ENCODE measurements around the gene JARID2. TPM values are rescaled to one million over a fixed set of nuclear protein-coding genes. Genes with fewer than 3 reads are reported as not detected.

JARID2 gene
- total RNA-seq, 4 donors from 2014 or later: 6.6 to 8.1 (median 7.5) TPM

GRCh38 chr6:15362274-15363160 lies 116.6 kb downstream of the JARID2 start:
- intact Hi-C loops (cut with DNase I): no loop called here
- 84 to 89% methylated on average over 9 of the region's 9 CpGs for WGBS, 2 donors

DNA sequence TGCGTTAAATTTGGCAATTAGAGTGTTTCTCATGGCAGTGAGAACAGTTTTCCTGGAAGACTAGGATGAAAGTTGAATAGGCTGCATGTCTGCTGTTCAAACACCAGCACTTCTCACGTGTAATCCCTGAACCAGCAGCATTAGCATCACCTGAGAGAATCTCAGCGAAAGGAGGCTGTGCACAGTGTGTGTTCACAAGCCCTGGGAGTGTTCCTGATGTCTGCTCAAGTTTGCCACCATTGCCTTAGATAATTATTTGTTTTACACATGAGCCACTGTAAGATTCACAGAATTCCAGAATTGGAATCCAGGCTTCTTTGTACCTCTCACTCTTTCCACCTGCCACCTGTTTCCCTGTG lies 117.3 kb downstream of the JARID2 start:
- intact Hi-C loops (cut with DNase I): no loop called here
- 89 to 90% methylated on average over 3 of the region's 3 CpGs for whole genome bisulfite sequencing, 2 donors
- Histone ChIP-seq H3K27ac (no peak overlapping the region), H3K36me3 (no peaks in the 10 kb centered on the region), H3K9me3 (no peaks in the 10 kb centered on the region), H3K27me3 (no peaks in the 10 kb centered on the region), H3K4me1 (peaks cover 8 to 34% of the 10 kb centered on the region in 2 donors), H3K4me3 (replicated peaks in 1 of 3) (no peak overlapping the region)
- TF ChIP-seq POLR2A (IDR thresholded peaks at IDR 0.05) (no peak), CTCF (IDR thresholded peaks at IDR 0.05) (no peak)
- no peak for DNase-seq

More at GRCh38 chr6:15362274-15363160, 116.6 kb downstream of the JARID2 start:
- Histone ChIP-seq H3K9me3 (no peaks in the 10 kb centered on the region), H3K4me1 (peaks cover 8 to 34% of the 10 kb centered on the region in 2 donors), H3K36me3 (no peaks in the 10 kb centered on the region), H3K27me3 (no peaks in the 10 kb centered on the region), H3K4me3 (replicated peaks in 1 of 3) (no peak overlapping the region), H3K27ac (no peak overlapping the region)
- no peak for DNase-seq
- TF ChIP-seq POLR2A (IDR thresholded peaks at IDR 0.05) (no peak), CTCF (IDR thresholded peaks at IDR 0.05) (no peak)

DNA sequence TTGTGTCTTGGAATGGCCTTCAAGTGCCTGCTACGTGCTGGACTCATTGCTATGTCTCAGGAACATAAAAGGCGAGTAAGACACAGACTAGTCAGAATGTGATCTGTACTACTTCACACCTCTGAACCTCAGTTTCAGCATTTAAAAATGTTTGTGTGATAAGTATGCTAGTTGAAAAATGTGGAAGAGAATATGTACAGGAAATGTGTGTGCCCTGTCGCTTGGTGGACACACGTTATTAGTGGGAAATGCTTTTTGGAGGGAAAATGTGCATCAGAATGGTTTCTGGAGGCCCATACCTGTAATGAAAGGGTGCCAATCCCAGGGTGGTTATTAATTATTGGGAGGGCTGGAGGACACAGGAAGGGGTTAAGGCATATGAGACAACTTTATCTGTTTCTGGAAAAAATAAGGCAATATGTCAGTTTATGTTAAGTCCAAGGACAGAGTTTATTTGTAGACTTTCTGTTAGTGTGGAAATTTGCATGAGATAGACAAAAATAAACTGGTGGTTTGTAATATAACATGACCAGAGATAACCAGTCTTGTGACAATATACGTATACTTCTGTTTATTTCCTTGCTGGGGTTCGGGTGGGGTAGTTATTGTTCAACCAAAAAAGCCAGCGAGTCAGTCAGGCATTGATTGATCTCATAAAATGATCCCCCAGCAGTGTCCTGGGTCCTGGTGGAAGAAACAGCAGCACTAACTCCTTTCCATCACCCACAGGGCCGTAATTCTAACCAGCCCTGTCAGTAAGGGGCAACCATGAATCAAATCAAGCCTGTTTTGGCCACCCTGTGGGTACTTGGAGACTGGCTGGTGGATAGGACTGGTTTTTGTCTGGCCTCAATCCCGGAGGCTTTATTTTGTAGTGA lies 117.9 kb downstream of the JARID2 start:
- DNase-seq: no peak
- Histone ChIP-seq H3K36me3 (no peaks in the 10 kb centered on the region), H3K4me3 (replicated peaks in 1 of 3) (no peak overlapping the region), H3K27me3 (no peaks in the 10 kb centered on the region), H3K4me1 (peaks cover 8 to 31% of the 10 kb centered on the region in 2 donors), H3K27ac (no peak overlapping the region), H3K9me3 (no peaks in the 10 kb centered on the region)
- 86 to 87% methylated on average over 9 of the region's 9 CpGs for WGBS, 2 donors
- intact Hi-C loops (cut with DNase I): no loop called here
- TF ChIP-seq POLR2A (IDR thresholded peaks at IDR 0.05) (no peak), CTCF (IDR thresholded peaks at IDR 0.05) (no peak)

- H3K4me3 ChIP-seq (replicated peaks in 1 of 3): no peak overlapping the region
- H3K4me1 ChIP-seq: peaks cover 8 to 23% of the 10 kb centered on the region in 2 donors
- no peak overlapping the region for H3K27ac ChIP-seq
- H3K27me3 ChIP-seq: no peaks in the 10 kb centered on the region
- H3K36me3 ChIP-seq: no peaks in the 10 kb centered on the region
- no peak for TF ChIP-seq CTCF (IDR thresholded peaks at IDR 0.05)
- TF ChIP-seq POLR2A (IDR thresholded peaks at IDR 0.05): no peak
- no peak for DNase-seq
- H3K9me3 ChIP-seq: no peaks in the 10 kb centered on the region
- 87 to 95% methylated on average over 6 of the region's 6 CpGs for WGBS, 2 donors
- intact Hi-C loops (cut with DNase I): no loop called here
Measured at GRCh38 chr6:15364401-15365037, 118.7 kb downstream of the JARID2 start.

Measured in thyroid gland (tissue), 4 donors.